ENCODE results near the gene TIMP4. TPM values are rescaled to one million over a fixed set of nuclear protein-coding genes. Genes with fewer than 3 reads are reported as not detected.

The TIMP4 gene
- total and polyA plus RNA-seq, 4 donors: 0.36 to 1.7 (median 0.76) TPM

GRCh38 chr3:12155264-12155663 lies 3.4 kb downstream of the TIMP4 start:
- TF ChIP-seq HNF4G (IDR thresholded peaks at IDR 0.05): no peak
- TF ChIP-seq RXRA (IDR thresholded peaks at IDR 0.05): no peak
- no peak for TF ChIP-seq REST (IDR thresholded peaks at IDR 0.05)
- TF ChIP-seq EGR1 (IDR thresholded peaks at IDR 0.05; ENCODE audit: low read depth in 2 of 2): no peak
- no peak for TF ChIP-seq HNF4A (conservative IDR thresholded peaks at IDR 0.05)
- no peak for TF ChIP-seq FOXA1 (IDR thresholded peaks at IDR 0.05)
- no peak for TF ChIP-seq MAX (IDR thresholded peaks at IDR 0.05)
- no peak for TF ChIP-seq JUND (IDR thresholded peaks at IDR 0.05)
- TF ChIP-seq CTCF (IDR thresholded peaks at IDR 0.05; ENCODE audit: low read depth, low read length, missing input control): no peak
- no peak overlapping the region for H3K4me3 ChIP-seq (ENCODE audit: low read depth in 1 of 3, low read length in 3 of 3)

GRCh38 chr3:12154151-12154550 lies 4.6 kb downstream of the TIMP4 start:
- H3K4me3 ChIP-seq (ENCODE audit: low read depth in 1 of 3, low read length in 3 of 3): no peak overlapping the region
- WGBS: 95% methylated on average over 1 of the region's 1 CpG
- TF ChIP-seq ATF3 (IDR thresholded peaks at IDR 0.05) (no peak), HNF4G (IDR thresholded peaks at IDR 0.05) (no peak), JUND (IDR thresholded peaks at IDR 0.05) (no peak), CTCF (IDR thresholded peaks at IDR 0.05; ENCODE audit: low read depth, low read length, missing input control) (no peak), EGR1 (IDR thresholded peaks at IDR 0.05; ENCODE audit: low read depth in 2 of 2) (no peak), MAX (IDR thresholded peaks at IDR 0.05) (no peak), HNF4A (conservative IDR thresholded peaks at IDR 0.05) (no peak), REST (IDR thresholded peaks at IDR 0.05) (no peak), GABPA (IDR thresholded peaks at IDR 0.05 in 1 of 2, conservative IDR thresholded peaks at IDR 0.05 in 1 of 2) (no peak), RAD21 (IDR thresholded peaks at IDR 0.05) (no peak), TAF1 (conservative IDR thresholded peaks at IDR 0.05) (no peak), RXRA (IDR thresholded peaks at IDR 0.05) (no peak), YY1 (IDR thresholded peaks at IDR 0.05) (no peak), NR2F2 (IDR thresholded peaks at IDR 0.05) (no peak), FOXA1 (IDR thresholded peaks at IDR 0.05) (no peak)

More at GRCh38 chr3:12155264-12155663, 3.4 kb downstream of the TIMP4 start:
- no peak for DNase-seq (ENCODE audit: low spot score)
- H3K9ac ChIP-seq (ENCODE audit: low read depth in 1 of 2, low read length in 2 of 2): no peak overlapping the region
- no peaks in the 10 kb centered on the region for H3K9me3 ChIP-seq (ENCODE audit: control insufficient read depth in 4 of 4, low read length in 3 of 4)
- peaks cover 0 to 3% (median 0%) of the 10 kb centered on the region in 4 donors for H3K27me3 ChIP-seq (ENCODE audit: control insufficient read depth in 4 of 4, insufficient read depth in 4 of 4, low read length in 3 of 4)
- H3K36me3 ChIP-seq (ENCODE audit: control insufficient read depth in 4 of 4, insufficient read depth in 3 of 4, low read depth in 1 of 4, low read length in 3 of 4): no peaks in the 10 kb centered on the region
- H3K27ac ChIP-seq (ENCODE audit: low read depth in 1 of 2, low read length in 2 of 2): no peak overlapping the region
- peaks cover 0 to 9% (median 3%) of the 10 kb centered on the region in 4 donors for H3K4me1 ChIP-seq (ENCODE audit: control insufficient read depth in 4 of 4, insufficient read depth in 4 of 4, low read length in 3 of 4)

More at GRCh38 chr3:12154151-12154550, 4.6 kb downstream of the TIMP4 start:
- no peaks in the 10 kb centered on the region for H3K27me3 ChIP-seq (ENCODE audit: control insufficient read depth in 4 of 4, insufficient read depth in 4 of 4, low read length in 3 of 4)
- H3K9me3 ChIP-seq (ENCODE audit: control insufficient read depth in 4 of 4, low read length in 3 of 4): no peaks in the 10 kb centered on the region
- no peak overlapping the region for H3K27ac ChIP-seq (ENCODE audit: low read depth in 1 of 2, low read length in 2 of 2)
- H3K36me3 ChIP-seq (ENCODE audit: control insufficient read depth in 4 of 4, insufficient read depth in 3 of 4, low read depth in 1 of 4, low read length in 3 of 4): no peaks in the 10 kb centered on the region
- no peak for DNase-seq (ENCODE audit: low spot score)
- H3K4me1 ChIP-seq (ENCODE audit: control insufficient read depth in 4 of 4, insufficient read depth in 4 of 4, low read length in 3 of 4): peaks cover 0 to 10% (median 5%) of the 10 kb centered on the region in 4 donors
- H3K9ac ChIP-seq (ENCODE audit: low read depth in 1 of 2, low read length in 2 of 2): no peak overlapping the region

Measured in liver (tissue), 9 donors.